Measurements from ENCODE around the gene GARNL3. TPM values are rescaled to one million over a fixed set of nuclear protein-coding genes. Genes with fewer than 3 reads are reported as not detected.

Gene GARNL3
- total RNA-seq, 2 experiments from 2014 or later, result 2.5 to 3.4 TPM

DNA sequence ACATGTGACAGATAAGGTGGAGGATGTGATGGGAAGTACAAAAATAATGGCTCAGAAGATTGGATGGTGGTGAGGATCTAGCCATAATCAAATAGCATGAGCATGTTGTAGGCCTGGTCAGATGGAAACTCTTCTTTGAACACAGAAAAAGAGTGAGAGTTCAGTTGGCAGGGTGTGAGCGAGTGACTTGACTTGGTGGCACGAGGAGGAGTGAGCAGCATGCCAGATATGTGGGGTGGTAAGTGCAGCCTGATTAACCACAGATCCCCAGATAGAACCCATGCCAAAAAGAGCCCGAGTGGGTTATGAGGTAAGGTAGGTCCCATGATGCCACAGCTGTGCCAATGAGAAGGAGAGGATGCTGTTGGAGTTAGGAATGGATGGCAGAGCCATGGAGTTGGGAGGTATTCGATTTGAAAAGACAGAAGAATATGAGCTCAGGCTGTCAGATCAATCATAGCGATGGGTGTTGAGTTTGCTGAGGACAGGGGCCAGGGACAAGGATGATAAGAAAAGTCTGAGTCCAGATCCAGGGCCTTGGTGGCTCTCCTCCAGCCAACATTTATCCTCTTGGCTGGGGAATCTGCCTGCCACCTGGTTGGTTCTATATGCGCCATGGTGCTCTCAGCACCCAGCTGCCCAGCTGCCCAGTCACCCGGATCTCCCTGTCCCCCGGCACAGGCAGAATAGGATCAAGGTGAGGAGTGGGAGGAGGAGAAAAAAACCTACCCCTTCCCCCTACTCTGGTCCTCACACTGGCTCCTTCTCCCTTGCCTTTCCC lies 16.5 kb downstream of the GARNL3 start:
- CTCF ChIA-PET, result interaction anchor here (0.7 kb wide), 2 partner anchors 17 to 323 kb away, joined by 3 read pairs; no protein-coding TSS in a partner anchor
- H3K4me3 Mint-ChIP-seq, result no peak overlapping the region
- peaks cover 8% of the 10 kb centered on the region for H3K4me1 Mint-ChIP-seq
- POLR2A ChIA-PET, result no interaction called here
- H3K27ac Mint-ChIP-seq, result no peak overlapping the region
- DNase-seq (no peak), ATAC-seq (no peak)
- intact Hi-C loops (cut with DNase I, micrococcal nuclease), result no loop called here
- no peaks in the 10 kb centered on the region for H3K36me3 Mint-ChIP-seq (ENCODE audit: low read depth)
- peaks cover 25% of the 10 kb centered on the region for H3K27me3 Mint-ChIP-seq
- H3K9me3 Mint-ChIP-seq (ENCODE audit: low read depth), result no peaks in the 10 kb centered on the region

GRCh38 chr9:127281891-127282290 lies 17.3 kb downstream of the GARNL3 start:
- ATAC-seq (no peak), DNase-seq (no peak)
- CTCF ChIA-PET, result interaction anchor here (0.7 kb wide), 1 partner anchor 324 kb away, joined by 3 read pairs; no protein-coding TSS in a partner anchor
- Mint-ChIP-seq H3K9me3 (ENCODE audit: low read depth) (no peaks in the 10 kb centered on the region), H3K4me1 (peaks cover 8% of the 10 kb centered on the region), H3K27me3 (peaks cover 26% of the 10 kb centered on the region), H3K4me3 (no peak overlapping the region), H3K36me3 (ENCODE audit: low read depth) (no peaks in the 10 kb centered on the region), H3K27ac (no peak overlapping the region)
- intact Hi-C loops (cut with DNase I, micrococcal nuclease), result no loop called here
- POLR2A ChIA-PET, result no interaction called here

GRCh38 chr9:127282611-127283010 lies 18.0 kb downstream of the GARNL3 start:
- Mint-ChIP-seq H3K27ac (no peak overlapping the region), H3K4me1 (peaks cover 8% of the 10 kb centered on the region), H3K4me3 (no peak overlapping the region), H3K27me3 (peaks cover 30% of the 10 kb centered on the region), H3K36me3 (ENCODE audit: low read depth) (no peaks in the 10 kb centered on the region), H3K9me3 (ENCODE audit: low read depth) (no peaks in the 10 kb centered on the region)
- no peak for ATAC-seq
- ChIA-PET POLR2A (no interaction called here), CTCF (no interaction called here)
- DNase-seq, result no peak
- intact Hi-C loops (cut with DNase I, micrococcal nuclease), result no loop called here

DNA sequence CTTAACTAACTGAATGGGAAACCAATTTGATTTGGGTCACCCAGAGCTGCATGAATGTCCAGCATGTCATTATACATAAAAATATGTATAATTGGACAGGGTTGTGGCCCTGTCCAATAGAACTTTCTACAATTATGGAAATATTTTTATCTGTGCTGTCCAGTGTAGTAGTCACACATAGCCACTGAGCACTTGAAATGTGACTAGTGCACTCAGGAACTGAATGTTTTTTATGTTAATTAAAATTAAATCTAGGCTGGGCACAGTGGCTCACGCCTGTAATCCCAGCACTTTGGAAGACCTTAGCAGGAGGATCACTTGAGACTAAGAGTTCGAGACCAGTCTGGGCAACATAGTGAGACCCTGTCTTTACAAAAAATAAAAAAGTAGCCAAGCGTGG lies 18.6 kb downstream of the GARNL3 start:
- DNase-seq, result no peak
- Mint-ChIP-seq H3K4me1 (peaks cover 8% of the 10 kb centered on the region), H3K9me3 (ENCODE audit: low read depth) (no peaks in the 10 kb centered on the region), H3K36me3 (ENCODE audit: low read depth) (no peaks in the 10 kb centered on the region), H3K4me3 (no peak overlapping the region), H3K27me3 (peaks cover 35% of the 10 kb centered on the region), H3K27ac (no peak overlapping the region)
- POLR2A ChIA-PET, result no interaction called here
- intact Hi-C loops (cut with DNase I, micrococcal nuclease), result no loop called here
- CTCF ChIA-PET, result no interaction called here
- ATAC-seq, result no peak

GRCh38 chr9:127283917-127284497 lies 19.4 kb downstream of the GARNL3 start:
- Mint-ChIP-seq H3K9me3 (ENCODE audit: low read depth) (no peaks in the 10 kb centered on the region), H3K27me3 (peaks cover 39% of the 10 kb centered on the region), H3K4me3 (no peak overlapping the region), H3K4me1 (no peaks in the 10 kb centered on the region), H3K27ac (no peak overlapping the region), H3K36me3 (ENCODE audit: low read depth) (no peaks in the 10 kb centered on the region)
- DNase-seq (peak; percentile 46), ATAC-seq (no peak)
- ChIA-PET CTCF (no interaction called here), POLR2A (interaction anchor here (0.6 kb wide), 1 partner anchor 166 kb away, joined by 3 read pairs; no protein-coding TSS in a partner anchor)
- intact Hi-C loops (cut with DNase I, micrococcal nuclease), result no loop called here

- H3K36me3 Mint-ChIP-seq (ENCODE audit: low read depth), result no peaks in the 10 kb centered on the region
- no peaks in the 10 kb centered on the region for H3K9me3 Mint-ChIP-seq (ENCODE audit: low read depth)
- H3K27me3 Mint-ChIP-seq, result peaks cover 31% of the 10 kb centered on the region
- no peak overlapping the region for H3K27ac Mint-ChIP-seq
- ATAC-seq, result no peak
- intact Hi-C loops (cut with DNase I, micrococcal nuclease), result no loop called here
- DNase-seq, result no peak
- no peak overlapping the region for H3K4me3 Mint-ChIP-seq
- H3K4me1 Mint-ChIP-seq, result no peaks in the 10 kb centered on the region
- ChIA-PET POLR2A (no interaction called here), CTCF (no interaction called here)
Observed at GRCh38 chr9:127285965-127286364, 21.4 kb downstream of the GARNL3 start.

DNA sequence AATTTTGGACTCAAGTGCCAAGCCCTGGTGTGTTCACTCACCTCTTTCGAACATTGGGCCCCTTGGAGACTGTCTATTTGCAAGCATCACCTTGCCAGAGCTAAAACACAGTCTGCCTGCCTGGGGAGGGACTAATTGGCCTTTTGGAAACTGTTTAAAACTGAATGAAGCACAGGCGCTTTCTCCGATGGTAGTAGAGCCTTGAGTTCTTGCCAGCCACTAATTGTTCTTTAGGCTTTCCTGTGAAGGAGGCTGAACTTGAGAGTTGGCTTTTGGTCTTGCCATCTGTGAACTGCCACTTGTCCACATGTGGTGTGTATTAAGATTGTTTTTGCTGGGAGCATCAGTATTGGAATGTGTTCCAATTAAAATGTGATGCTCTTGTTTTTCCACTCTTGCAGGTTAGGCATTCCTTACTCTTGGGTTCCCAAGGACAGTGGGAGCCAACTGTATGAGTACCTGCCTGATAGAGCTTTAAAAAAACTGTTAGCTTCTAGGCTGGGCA lies 26.0 kb downstream of the GARNL3 start:
- no peaks in the 10 kb centered on the region for H3K9me3 Mint-ChIP-seq (ENCODE audit: low read depth)
- H3K36me3 Mint-ChIP-seq (ENCODE audit: low read depth), result no peaks in the 10 kb centered on the region
- no peak overlapping the region for H3K27ac Mint-ChIP-seq
- no peak for DNase-seq
- H3K27me3 Mint-ChIP-seq, result peaks cover 28% of the 10 kb centered on the region
- no peak for ATAC-seq
- ChIA-PET CTCF (interaction anchor here (0.6 kb wide), 1 partner anchor 362 kb away, joined by 3 read pairs; no protein-coding TSS in a partner anchor), POLR2A (no interaction called here)
- intact Hi-C loops (cut with DNase I, micrococcal nuclease), result no loop called here
- H3K4me3 Mint-ChIP-seq, result no peak overlapping the region
- no peaks in the 10 kb centered on the region for H3K4me1 Mint-ChIP-seq

DNA sequence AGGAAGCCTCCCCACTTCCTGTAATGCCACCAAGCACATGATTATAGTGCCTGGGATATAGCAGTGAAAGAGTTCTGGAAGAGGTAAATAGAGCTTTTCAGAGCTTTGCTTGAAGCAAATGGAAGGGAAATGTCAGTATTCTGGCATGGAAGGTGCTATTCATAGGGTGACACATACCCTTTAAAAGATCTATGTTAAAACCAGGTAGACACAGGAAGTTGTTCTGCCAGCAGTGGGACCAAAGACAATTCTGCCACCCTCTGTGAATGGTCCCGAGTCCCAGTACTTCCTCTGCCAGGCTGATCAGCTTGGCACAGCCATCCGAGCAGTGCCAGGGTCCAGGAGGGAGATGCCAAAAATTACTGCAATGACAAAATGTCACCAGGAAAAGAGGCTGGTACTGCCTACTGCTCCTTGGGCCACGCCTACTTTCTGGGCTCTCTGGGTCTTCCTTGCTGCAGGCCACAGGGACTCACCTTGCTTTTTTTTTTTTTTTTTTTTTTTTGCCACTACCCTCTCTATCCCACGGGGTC lies 26.7 kb downstream of the GARNL3 start:
- POLR2A ChIA-PET, result no interaction called here

DNA sequence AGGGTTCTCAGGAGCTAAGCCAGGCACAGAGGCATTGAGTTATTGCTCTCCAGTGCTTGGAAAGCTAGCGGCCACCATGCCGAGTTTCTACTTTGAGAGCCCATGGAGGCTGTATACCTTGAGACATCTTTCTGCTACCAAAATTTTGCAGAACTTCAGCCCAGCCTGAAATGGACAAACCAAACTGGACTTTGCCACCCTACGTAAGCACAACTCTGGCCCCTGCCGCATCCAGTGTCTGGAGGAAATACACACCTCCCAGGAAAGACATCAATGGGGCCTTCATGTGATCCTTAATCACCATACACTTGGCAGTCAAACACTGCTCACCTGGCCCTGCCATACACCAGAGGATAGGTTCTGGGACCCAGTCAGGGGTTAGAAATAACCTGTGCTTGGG lies 27.8 kb downstream of the GARNL3 start:
- ChIA-PET CTCF (no interaction called here), POLR2A (interaction anchor here (1.0 kb wide), 1 partner anchor 27 kb away, joined by 4 read pairs; no protein-coding TSS in a partner anchor)
- intact Hi-C loops (cut with DNase I, micrococcal nuclease), result no loop called here
- no peak for DNase-seq
- Mint-ChIP-seq H3K27ac (no peak overlapping the region), H3K4me1 (no peaks in the 10 kb centered on the region), H3K27me3 (peaks cover 25% of the 10 kb centered on the region), H3K9me3 (ENCODE audit: low read depth) (no peaks in the 10 kb centered on the region), H3K36me3 (ENCODE audit: low read depth) (no peaks in the 10 kb centered on the region), H3K4me3 (no peak overlapping the region)
- ATAC-seq, result no peak

More for the DNA sequence above, 26.7 kb downstream of the GARNL3 start:
- Mint-ChIP-seq H3K27me3 (peaks cover 29% of the 10 kb centered on the region), H3K27ac (no peak overlapping the region), H3K9me3 (ENCODE audit: low read depth) (no peaks in the 10 kb centered on the region), H3K4me1 (no peaks in the 10 kb centered on the region), H3K36me3 (ENCODE audit: low read depth) (no peaks in the 10 kb centered on the region), H3K4me3 (no peak overlapping the region)
- no peak for DNase-seq
- ATAC-seq, result no peak
- intact Hi-C loops (cut with DNase I, micrococcal nuclease), result no loop called here
- CTCF ChIA-PET, result no interaction called here

DNA sequence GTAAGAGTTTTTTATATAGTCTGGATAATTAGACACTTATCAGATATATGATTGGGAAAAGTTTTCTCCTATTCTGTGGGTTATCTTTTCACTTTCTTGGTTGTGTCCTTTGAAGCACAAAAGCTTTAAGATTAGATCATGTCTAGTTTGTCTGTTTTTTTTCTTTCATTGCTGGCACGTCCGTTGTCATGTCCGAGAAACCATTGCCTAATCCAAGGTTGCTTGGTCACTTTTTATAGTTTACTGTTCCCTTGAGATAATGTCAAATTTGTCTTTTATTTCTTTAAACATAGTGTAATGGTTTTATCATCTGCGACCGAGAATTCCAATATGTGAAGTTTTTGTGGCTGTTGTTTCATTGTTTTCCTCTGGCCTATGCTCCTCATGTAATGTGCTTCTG lies 28.8 kb downstream of the GARNL3 start:
- DNase-seq (no peak), ATAC-seq (no peak)
- no peak overlapping the region for H3K27ac Mint-ChIP-seq
- H3K4me3 Mint-ChIP-seq, result no peak overlapping the region
- no peaks in the 10 kb centered on the region for H3K36me3 Mint-ChIP-seq (ENCODE audit: low read depth)
- no peaks in the 10 kb centered on the region for H3K9me3 Mint-ChIP-seq (ENCODE audit: low read depth)
- peaks cover 17% of the 10 kb centered on the region for H3K27me3 Mint-ChIP-seq
- intact Hi-C loops (cut with DNase I, micrococcal nuclease), result no loop called here
- CTCF ChIA-PET, result no interaction called here
- H3K4me1 Mint-ChIP-seq, result no peaks in the 10 kb centered on the region
- POLR2A ChIA-PET, result no interaction called here

- no peak overlapping the region for H3K4me3 Mint-ChIP-seq
Observed at GRCh38 chr9:127293767-127294166, 29.2 kb downstream of the GARNL3 start.

GRCh38 chr9:127295005-127295404 lies 30.4 kb downstream of the GARNL3 start:
- H3K36me3 Mint-ChIP-seq (ENCODE audit: low read depth), result no peaks in the 10 kb centered on the region
- DNase-seq (no peak), ATAC-seq (no peak)
- H3K9me3 Mint-ChIP-seq (ENCODE audit: low read depth), result no peaks in the 10 kb centered on the region
- H3K4me3 Mint-ChIP-seq, result no peak overlapping the region
- H3K4me1 Mint-ChIP-seq, result no peaks in the 10 kb centered on the region
- POLR2A ChIA-PET, result no interaction called here
- H3K27ac Mint-ChIP-seq, result no peak overlapping the region
- intact Hi-C loops (cut with DNase I, micrococcal nuclease), result no loop called here
- CTCF ChIA-PET, result interaction anchor here (0.7 kb wide), 1 partner anchor 1464 kb away, joined by 3 read pairs; no protein-coding TSS in a partner anchor
- peaks cover 12% of the 10 kb centered on the region for H3K27me3 Mint-ChIP-seq

More at GRCh38 chr9:127293767-127294166, 29.2 kb downstream of the GARNL3 start:
- no peaks in the 10 kb centered on the region for H3K36me3 Mint-ChIP-seq (ENCODE audit: low read depth)
- POLR2A ChIA-PET, result no interaction called here
- H3K9me3 Mint-ChIP-seq (ENCODE audit: low read depth), result no peaks in the 10 kb centered on the region
- no peaks in the 10 kb centered on the region for H3K4me1 Mint-ChIP-seq
- intact Hi-C loops (cut with DNase I, micrococcal nuclease), result no loop called here
- ATAC-seq (no peak), DNase-seq (no peak)
- no peak overlapping the region for H3K27ac Mint-ChIP-seq
- CTCF ChIA-PET, result no interaction called here
- H3K27me3 Mint-ChIP-seq, result peaks cover 16% of the 10 kb centered on the region
